ENCODE results near the gene DOCK7. TPM values are rescaled to one million over a fixed set of nuclear protein-coding genes. Genes with fewer than 3 reads are reported as not detected.

The DOCK7 gene
- total and polyA plus RNA-seq, 7 donors, result 3.1 to 12.9 (median 7.0) TPM

DNA sequence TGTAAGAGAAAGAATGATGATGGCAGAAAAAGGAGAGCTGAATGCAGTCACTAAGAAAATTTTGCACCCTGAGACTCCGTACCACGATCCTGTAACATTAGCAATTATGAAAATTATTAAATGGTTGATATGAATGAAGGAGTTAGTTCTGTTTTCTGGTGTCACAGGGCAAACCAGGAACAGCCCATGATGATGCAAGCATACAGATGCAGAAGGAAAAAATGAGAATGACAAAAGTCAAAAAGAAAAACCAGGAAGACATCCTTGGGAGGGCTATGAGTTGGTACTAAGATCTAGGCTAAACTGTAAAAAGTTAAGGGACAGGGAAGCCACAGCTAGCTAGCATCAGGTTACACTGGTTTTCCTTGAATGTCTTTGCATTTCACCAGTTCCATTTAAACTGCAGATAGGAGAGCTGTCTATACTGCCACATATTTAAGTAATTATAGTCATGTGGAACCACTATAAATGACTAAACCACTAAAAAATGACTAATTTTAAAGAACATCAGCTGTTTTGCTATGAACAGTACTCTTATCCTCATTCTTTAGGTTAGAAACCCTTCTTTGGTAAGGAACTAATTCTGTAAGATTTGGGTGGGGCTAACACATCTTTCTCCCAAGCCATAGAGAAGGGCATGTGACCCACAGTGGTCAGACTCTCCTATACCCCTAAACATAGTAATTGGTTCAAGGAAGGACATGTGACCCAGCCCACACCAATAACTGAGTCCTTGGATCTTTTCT, 11.4 kb downstream of the DOCK7 start:
- Histone ChIP-seq H3K27ac (no peak overlapping the region), H3K4me3 (no peak overlapping the region), H3K4me1 (peaks cover 4% of the 10 kb centered on the region), H3K9me3 (no peaks in the 10 kb centered on the region), H3K36me3 (ENCODE audit: insufficient read depth in 1 of 2, low read depth in 1 of 2) (no peaks in the 10 kb centered on the region), H3K27me3 (ENCODE audit: insufficient read depth in 3 of 3, low read length in 2 of 3) (no peaks in the 10 kb centered on the region)
- DNase-seq (no peak), ATAC-seq (no peak)
- WGBS, 3 donors, result 79 to 83% (median 81%) methylated on average over 2 of the region's 2 CpGs
- TF ChIP-seq, protein P1, sequence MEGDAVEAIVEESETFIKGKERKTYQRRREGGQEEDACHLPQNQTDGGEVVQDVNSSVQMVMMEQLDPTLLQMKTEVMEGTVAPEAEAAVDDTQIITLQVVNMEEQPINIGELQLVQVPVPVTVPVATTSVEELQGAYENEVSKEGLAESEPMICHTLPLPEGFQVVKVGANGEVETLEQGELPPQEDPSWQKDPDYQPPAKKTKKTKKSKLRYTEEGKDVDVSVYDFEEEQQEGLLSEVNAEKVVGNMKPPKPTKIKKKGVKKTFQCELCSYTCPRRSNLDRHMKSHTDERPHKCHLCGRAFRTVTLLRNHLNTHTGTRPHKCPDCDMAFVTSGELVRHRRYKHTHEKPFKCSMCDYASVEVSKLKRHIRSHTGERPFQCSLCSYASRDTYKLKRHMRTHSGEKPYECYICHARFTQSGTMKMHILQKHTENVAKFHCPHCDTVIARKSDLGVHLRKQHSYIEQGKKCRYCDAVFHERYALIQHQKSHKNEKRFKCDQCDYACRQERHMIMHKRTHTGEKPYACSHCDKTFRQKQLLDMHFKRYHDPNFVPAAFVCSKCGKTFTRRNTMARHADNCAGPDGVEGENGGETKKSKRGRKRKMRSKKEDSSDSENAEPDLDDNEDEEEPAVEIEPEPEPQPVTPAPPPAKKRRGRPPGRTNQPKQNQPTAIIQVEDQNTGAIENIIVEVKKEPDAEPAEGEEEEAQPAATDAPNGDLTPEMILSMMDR (IDR thresholded peaks at IDR 0.05), result no peak
- intact Hi-C loops (cut with DNase I), result no loop called here

GRCh38 chr1:62673629-62674028, 14.6 kb downstream of the DOCK7 start:
- no peaks in the 10 kb centered on the region for H3K27me3 ChIP-seq (ENCODE audit: insufficient read depth in 3 of 3, low read length in 2 of 3)
- TF ChIP-seq, protein P1 (IDR thresholded peaks at IDR 0.05), result no peak
- ATAC-seq (no peak), DNase-seq (no peak)
- no peaks in the 10 kb centered on the region for H3K9me3 ChIP-seq
- no peak overlapping the region for H3K4me3 ChIP-seq
- WGBS, 3 donors, result 86 to 98% (median 90%) methylated on average over 1 of the region's 1 CpG
- intact Hi-C loops (cut with DNase I), result no loop called here
- no peak overlapping the region for H3K27ac ChIP-seq
- no peaks in the 10 kb centered on the region for H3K36me3 ChIP-seq (ENCODE audit: insufficient read depth in 1 of 2, low read depth in 1 of 2)
- H3K4me1 ChIP-seq, result peaks cover 4% of the 10 kb centered on the region

- 69 to 73% (median 73%) methylated on average over 1 of the region's 1 CpG for WGBS, 3 donors
- intact Hi-C loops (cut with DNase I), result no loop called here
Observed at GRCh38 chr1:62672029-62672428, 16.2 kb downstream of the DOCK7 start.

DNA sequence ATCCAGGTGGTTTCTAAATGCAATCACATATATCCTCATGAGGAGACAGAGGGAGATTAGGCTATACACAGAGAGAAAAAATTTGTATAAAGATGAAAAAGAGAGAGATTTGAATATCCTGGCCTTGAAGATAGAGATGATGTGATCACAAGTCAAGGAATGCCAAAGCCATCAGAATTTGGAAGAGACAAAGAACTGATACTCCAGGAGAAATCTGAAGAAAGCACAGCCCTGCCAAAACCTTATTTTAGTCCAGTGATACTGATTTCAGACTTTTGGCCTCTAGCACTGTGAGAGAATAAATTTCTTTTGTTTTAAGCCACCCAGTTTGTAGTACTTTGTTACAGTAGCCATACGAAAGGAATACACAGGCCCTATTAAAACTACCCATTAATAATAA, 33.4 kb downstream of the DOCK7 start:
- Histone ChIP-seq H3K27ac (no peak overlapping the region), H3K27me3 (ENCODE audit: insufficient read depth in 3 of 3, low read length in 2 of 3) (no peaks in the 10 kb centered on the region), H3K9me3 (no peaks in the 10 kb centered on the region), H3K36me3 (ENCODE audit: insufficient read depth in 1 of 2, low read depth in 1 of 2) (peaks cover 0 to 12% of the 10 kb centered on the region in 2 donors), H3K4me1 (no peaks in the 10 kb centered on the region), H3K4me3 (no peak overlapping the region)
- intact Hi-C loops (cut with DNase I), result no loop called here
- 64 to 83% (median 78%) methylated on average over 1 of the region's 1 CpG for WGBS, 3 donors
- DNase-seq (no peak), ATAC-seq (no peak)
- TF ChIP-seq, protein P1 (IDR thresholded peaks at IDR 0.05), result no peak

More at GRCh38 chr1:62672029-62672428, 16.2 kb downstream of the DOCK7 start:
- Histone ChIP-seq H3K27ac (no peak overlapping the region), H3K27me3 (ENCODE audit: insufficient read depth in 3 of 3, low read length in 2 of 3) (no peaks in the 10 kb centered on the region), H3K4me1 (peaks cover 4% of the 10 kb centered on the region), H3K36me3 (ENCODE audit: insufficient read depth in 1 of 2, low read depth in 1 of 2) (no peaks in the 10 kb centered on the region), H3K4me3 (no peak overlapping the region), H3K9me3 (no peaks in the 10 kb centered on the region)
- ATAC-seq (no peak), DNase-seq (no peak)
- TF ChIP-seq, protein P1 (IDR thresholded peaks at IDR 0.05), result no peak

- intact Hi-C loops (cut with DNase I), result no loop called here
- Histone ChIP-seq H3K4me3 (no peak overlapping the region), H3K27ac (no peak overlapping the region), H3K36me3 (ENCODE audit: insufficient read depth in 1 of 2, low read depth in 1 of 2) (peaks cover 0 to 19% of the 10 kb centered on the region in 2 donors), H3K4me1 (no peaks in the 10 kb centered on the region), H3K27me3 (ENCODE audit: insufficient read depth in 3 of 3, low read length in 2 of 3) (no peaks in the 10 kb centered on the region), H3K9me3 (no peaks in the 10 kb centered on the region)
- ATAC-seq (no peak), DNase-seq (no peak)
- TF ChIP-seq, protein P1 (IDR thresholded peaks at IDR 0.05), result no peak
Observed at GRCh38 chr1:62652387-62652786, 35.8 kb downstream of the DOCK7 start.
